K562 (cell line): Measurements from ENCODE around the gene AGPAT3. TPM values are rescaled to one million over a fixed set of nuclear protein-coding genes. Genes with fewer than 3 reads are reported as not detected.

ENCODE experiments used
- CSDE1 ChIP-seq, 2 experiments: fragments of 450-650 bp; IDR thresholded peaks; 2 replicates each; pipeline ENCODE4 v1.6.1; 2016; ENCODE audit warnings: mild to moderate bottlenecking in 1 of 2
- JUND ChIP-seq, 2 experiments: IDR thresholded peaks; 2 replicates in 1 of 2; 3 replicates in 1 of 2; pipeline ENCODE4 v1.6.1; 2011; ENCODE audit warnings: borderline replicate concordance in 2 of 2, low read depth in 2 of 2, low read length in 2 of 2, improper control_type of control experiment in 1 of 2, missing biosample characterization in 1 of 2, missing genetic modification characterization in 1 of 2, missing genetic modification reagents in 1 of 2
- KDM5B ChIP-seq: fragments of 200-600 bp; sonication (generic); IDR thresholded peaks from 2 replicates; pipeline ENCODE4 v1.6.1; 2012; ENCODE audit warnings: low read depth, mild to moderate bottlenecking, moderate library complexity, low read length, control low read depth, inconsistent platforms; ENCODE audit not compliant: insufficient replicate concordance
- L3MBTL2 ChIP-seq: fragments of 450-650 bp; IDR thresholded peaks from 2 replicates; pipeline ENCODE4 v1.6.1; 2016; ENCODE audit warnings: mild to moderate bottlenecking, moderate library complexity
- LCOR ChIP-seq: sonication (generic); formaldehyde crosslinking; IDR thresholded peaks from 2 replicates; pipeline ENCODE4 v1.8.0; 2022; ENCODE audit warnings: mild to moderate bottlenecking, missing genetic modification reagents
- MXI1 ChIP-seq: IDR thresholded peaks from 2 replicates; pipeline ENCODE4 v1.6.1; 2011; ENCODE audit warnings: low read depth, mild to moderate bottlenecking, improper control_type of control experiment, low read length
- MYC ChIP-seq, 2 experiments: fragments of 250-450 bp in 1 of 2; sonication (Bioruptor Pico) in 1 of 2; IDR thresholded peaks; 2 replicates each; pipeline versions ENCODE4 v1.5.1 to v1.6.1; 2012 to 2021; ENCODE audit warnings: low read depth in 2 of 2, borderline replicate concordance in 1 of 2, improper control_type of control experiment in 1 of 2, low read length in 1 of 2, mild to moderate bottlenecking in 1 of 2, moderate library complexity in 1 of 2
- NR2C1 ChIP-seq, 2 experiments: fragments of 450-650 bp; IDR thresholded peaks; 2 replicates each; pipeline ENCODE4 v1.6.1; 2017; ENCODE audit warnings: mild to moderate bottlenecking in 2 of 2, antibody characterized with exemption in 1 of 2, inconsistent platforms in 1 of 2, missing compliant biosample characterization in 1 of 2, missing genetic modification characterization in 1 of 2
- NRF1 ChIP-seq, 2 experiments: fragments of 450-650 bp; IDR thresholded peaks in 1 of 2; conservative IDR thresholded peaks in 1 of 2; 2 replicates each; pipeline ENCODE4 v1.6.1; 2014; ENCODE audit warnings: mild to moderate bottlenecking in 2 of 2
- POU5F1 ChIP-seq: fragments of 150-350 bp; IDR thresholded peaks from 2 replicates; pipeline ENCODE4 v1.6.1; 2014; ENCODE audit warnings: borderline replicate concordance, low read length, low read depth, mild to moderate bottlenecking; ENCODE audit not compliant: partially characterized antibody
- PRPF4 ChIP-seq: fragments of 200-400 bp; formaldehyde crosslinking; IDR thresholded peaks from one replicate; pipeline ENCODE4 v1.6.1; 2017; ENCODE audit warnings: low read length, low read depth, mild to moderate bottlenecking; ENCODE audit not compliant: insufficient read depth, poor library complexity, severe bottlenecking
- SPI1 ChIP-seq: IDR thresholded peaks from 2 replicates; pipeline ENCODE4 v1.6.1; 2011; ENCODE audit warnings: low read depth, low read length, control low read depth, borderline replicate concordance
- TARDBP ChIP-seq: fragments of 450-650 bp; IDR thresholded peaks from 2 replicates; pipeline ENCODE4 v1.6.1; 2016
- TEAD4 ChIP-seq, 2 experiments: sonication (generic) in 1 of 2; formaldehyde crosslinking in 1 of 2; IDR thresholded peaks; 2 replicates each; pipeline versions ENCODE4 v1.6.1 to v1.8.0; 2012 to 2022; ENCODE audit warnings: borderline replicate concordance in 1 of 2, inconsistent platforms in 1 of 2, low read length in 1 of 2, mild to moderate bottlenecking in 1 of 2, missing genetic modification reagents in 1 of 2
- ZNF274 ChIP-seq: IDR thresholded peaks from 2 replicates; pipeline ENCODE4 v1.6.1; 2011; ENCODE audit warnings: low read depth, mild to moderate bottlenecking, low read length, moderate library complexity, borderline replicate concordance
- ZNF785 ChIP-seq: fragments of 250-450 bp; sonication (Bioruptor Pico); IDR thresholded peaks from 2 replicates; pipeline ENCODE4 v1.4.0; 2020; ENCODE audit warnings: mild to moderate bottlenecking
- polyA plus RNA-seq, 8 experiments: library from polyadenylated mRNA; depleted of rRNA in 4 of 8; stranded (reverse) in 5 of 8; unstranded in 3 of 8; fragments of >200 nt; fragmentation: Nextera tagmentation in 2 of 8; fragmentation: Illumina TruSeq in 1 of 8; extraction: Ambion mirVana in 2 of 8; extraction: Trizol in 1 of 8; gene quantifications; 2 replicates each; pipeline versions ENCODE4 v1.2.1 to v1.2.3, GENCODE V29; 2011 to 2014; ENCODE audit warnings: inconsistent platforms in 1 of 8, missing spikeins in 1 of 8
- total RNA-seq, 7 experiments: library from RNA; depleted of rRNA in 6 of 7; stranded (reverse); fragments of >200 nt in 6 of 7; fragmentation: Illumina TruSeq in 2 of 7; extraction: Trizol in 2 of 7; gene quantifications; 2 replicates each; pipeline versions ENCODE4 v1.2.1 to v1.2.3, GENCODE V29; 2011 to 2021; ENCODE audit warnings: low replicate concordance in 1 of 7
- TF ChIP-seq, protein P1 (sequence below), 2 experiments: fragments of 450-650 bp; conservative IDR thresholded peaks; 2 replicates each; pipeline ENCODE4 v1.6.1; 2017; ENCODE audit warnings: mild to moderate bottlenecking in 2 of 2, moderate library complexity in 2 of 2

Gene AGPAT3
- total and polyA plus RNA-seq, 9 of the 15 experiments (the other 6 are each of a cell fraction or from before 2014, with no cell fraction given): 1.5 to 88.4 (median 35.7) TPM

DNA sequence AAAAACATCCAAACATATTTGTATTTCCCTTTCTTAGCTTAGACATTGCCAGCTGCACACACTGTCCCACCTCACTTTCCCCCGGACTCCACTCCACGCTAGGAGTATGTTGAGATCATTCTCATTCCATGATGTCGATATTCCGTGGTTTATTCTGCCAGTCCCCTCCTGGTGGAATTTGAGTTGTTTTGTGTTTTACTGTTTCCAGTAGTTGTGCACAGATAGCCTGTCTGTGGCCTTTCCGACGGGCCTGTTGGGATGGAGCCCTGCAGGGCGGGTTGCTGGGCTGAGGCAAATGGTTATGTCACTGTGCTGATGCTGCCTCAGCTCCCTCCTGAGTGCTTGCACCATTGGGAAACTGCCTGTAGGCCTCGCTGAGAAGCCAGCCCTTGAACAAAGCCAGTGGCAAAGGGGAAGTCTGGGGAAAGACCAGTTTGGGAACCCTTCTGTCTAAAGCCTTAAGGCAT is 159.9 kb downstream of the AGPAT3 start (continued):
- TF ChIP-seq POU5F1 (no peak), NR2C1 (IDR thresholded peaks at IDR 0.05) (no peak), NR2C1 (tag; IDR thresholded peaks at IDR 0.05) (no peak), PRPF4 (no peak), ZNF785 (no peak), SPI1 (peak; percentile 89), ZNF274 (no peak), TEAD4 (IDR thresholded peaks at IDR 0.05; ENCODE audit: low read length) (0 out of 2 replicates have a peak, but pooled peaks have one; percentile 9), TEAD4 (CRISPR knock-in tag; IDR thresholded peaks at IDR 0.05; ENCODE audit: borderline replicate concordance) (no peak), CSDE1 (IDR thresholded peaks at IDR 0.05) (no peak), KDM5B (no peak), LCOR (CRISPR knock-in tag) (no peak), JUND (IDR thresholded peaks at IDR 0.05; ENCODE audit: borderline replicate concordance, low read depth, low read length) (peak; percentile 57; the same call in 1 of the 2 replicates), JUND (tag; IDR thresholded peaks at IDR 0.05; ENCODE audit: borderline replicate concordance, low read depth, low read length) (peak; percentile 68; the same call in 1 of the 3 replicates), MYC (IDR thresholded peaks at IDR 0.05; ENCODE audit: low read depth, low read length) (no peak), MYC (CRISPR knock-in tag; IDR thresholded peaks at IDR 0.05; ENCODE audit: borderline replicate concordance, low read depth) (no peak), NRF1 (conservative IDR thresholded peaks at IDR 0.05 in 1 of 2, IDR thresholded peaks at IDR 0.05 in 1 of 2) (peak; percentile 13 to 20; a peak in 1 of 4 replicates), L3MBTL2 (no peak), MXI1 (0 out of 2 replicates have a peak, but pooled peaks have one; percentile 28), TARDBP (no peak)
- TF ChIP-seq, protein P1, sequence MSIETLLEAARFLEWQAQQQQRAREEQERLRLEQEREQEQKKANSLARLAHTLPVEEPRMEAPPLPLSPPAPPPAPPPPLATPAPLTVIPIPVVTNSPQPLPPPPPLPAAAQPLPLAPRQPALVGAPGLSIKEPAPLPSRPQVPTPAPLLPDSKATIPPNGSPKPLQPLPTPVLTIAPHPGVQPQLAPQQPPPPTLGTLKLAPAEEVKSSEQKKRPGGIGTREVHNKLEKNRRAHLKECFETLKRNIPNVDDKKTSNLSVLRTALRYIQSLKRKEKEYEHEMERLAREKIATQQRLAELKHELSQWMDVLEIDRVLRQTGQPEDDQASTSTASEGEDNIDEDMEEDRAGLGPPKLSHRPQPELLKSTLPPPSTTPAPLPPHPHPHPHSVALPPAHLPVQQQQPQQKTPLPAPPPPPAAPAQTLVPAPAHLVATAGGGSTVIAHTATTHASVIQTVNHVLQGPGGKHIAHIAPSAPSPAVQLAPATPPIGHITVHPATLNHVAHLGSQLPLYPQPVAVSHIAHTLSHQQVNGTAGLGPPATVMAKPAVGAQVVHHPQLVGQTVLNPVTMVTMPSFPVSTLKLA (conservative IDR thresholded peaks at IDR 0.05): no peak
